Measurements from ENCODE around the gene CKS1B. TPM values are rescaled to one million over a fixed set of nuclear protein-coding genes. Genes with fewer than 3 reads are reported as not detected.
A peak's percentile ranks its signal among the peaks of the same experiment; 100 is the strongest.

The CKS1B gene
- total RNA-seq, 6 experiments from 2014 or later: 52.7 to 111 (median 98.8) TPM

GRCh38 chr1:154969246-154969645, 5.2 kb upstream of the CKS1B start:
- no peak overlapping the region for H3K27ac Mint-ChIP-seq
- no peak for TF ChIP-seq CTCF (IDR thresholded peaks at IDR 0.05)
- peaks cover 41% of the 10 kb centered on the region for H3K4me1 Mint-ChIP-seq (ENCODE audit: low read depth)
- no peak for DNase-seq
- H3K4me3 Mint-ChIP-seq: peak overlapping the region; percentile 95; the same call in 1 of the 2 replicates
- peaks cover 7% of the 10 kb centered on the region for H3K27me3 Mint-ChIP-seq (ENCODE audit: insufficient read depth)
- H3K36me3 Mint-ChIP-seq (ENCODE audit: low read depth): peaks cover 43% of the 10 kb centered on the region
- H3K9me3 Mint-ChIP-seq: no peaks in the 10 kb centered on the region

GRCh38 chr1:154969860-154970452, 4.5 kb upstream of the CKS1B start:
- Mint-ChIP-seq H3K27ac (no peak overlapping the region), H3K4me1 (ENCODE audit: low read depth) (peaks cover 36% of the 10 kb centered on the region), H3K36me3 (ENCODE audit: low read depth) (peaks cover 43% of the 10 kb centered on the region), H3K9me3 (no peaks in the 10 kb centered on the region), H3K4me3 (peak overlapping the region; percentile 95; the same call in 1 of the 2 replicates), H3K27me3 (ENCODE audit: insufficient read depth) (peaks cover 7% of the 10 kb centered on the region)
- no peak for DNase-seq
- TF ChIP-seq CTCF (IDR thresholded peaks at IDR 0.05): no peak

GRCh38 chr1:154970631-154971340, 3.7 kb upstream of the CKS1B start, which contains the start of gene SHC1:
Gene SHC1, minus strand, starts transcription at chr1:154970747. Its CDS starts 221 bp downstream, at chr1:154970526.
- Mint-ChIP-seq H3K4me3 (peak within 1 kb of the TSS; percentile 95; the same call in 1 of the 2 replicates), H3K9me3 (no peaks in the 10 kb centered on the region), H3K4me1 (ENCODE audit: low read depth) (peaks cover 29% of the 10 kb centered on the region), H3K27ac (no peak within 1 kb of the TSS), H3K36me3 (ENCODE audit: low read depth) (peaks cover 35% of the 10 kb centered on the region), H3K27me3 (ENCODE audit: insufficient read depth) (peaks cover 7% of the 10 kb centered on the region)
- DNase-seq: peak; percentile 87
- no peak for TF ChIP-seq CTCF (IDR thresholded peaks at IDR 0.05)

- peaks cover 35% of the 10 kb centered on the region for H3K36me3 Mint-ChIP-seq (ENCODE audit: low read depth)
- H3K27ac Mint-ChIP-seq: no peak overlapping the region
- peak overlapping the region; percentile 95; the same call in 1 of the 2 replicates for H3K4me3 Mint-ChIP-seq
- no peak for DNase-seq
- peaks cover 7% of the 10 kb centered on the region for H3K27me3 Mint-ChIP-seq (ENCODE audit: insufficient read depth)
- TF ChIP-seq CTCF (IDR thresholded peaks at IDR 0.05): no peak
- H3K9me3 Mint-ChIP-seq: no peaks in the 10 kb centered on the region
- peaks cover 29% of the 10 kb centered on the region for H3K4me1 Mint-ChIP-seq (ENCODE audit: low read depth)
Observed at GRCh38 chr1:154971341-154971998, 3.0 kb upstream of the CKS1B start.

GRCh38 chr1:154972213-154972516, 2.3 kb upstream of the CKS1B start:
- Mint-ChIP-seq H3K4me1 (ENCODE audit: low read depth) (peaks cover 26% of the 10 kb centered on the region), H3K27ac (no peak overlapping the region), H3K9me3 (no peaks in the 10 kb centered on the region), H3K36me3 (ENCODE audit: low read depth) (peaks cover 35% of the 10 kb centered on the region), H3K4me3 (no peak overlapping the region), H3K27me3 (ENCODE audit: insufficient read depth) (peaks cover 7% of the 10 kb centered on the region)
- no peak for TF ChIP-seq CTCF (IDR thresholded peaks at IDR 0.05)
- DNase-seq: no peak

Measured in HFFc6 (cell line).